ENCODE measurements around the gene NAGLU. TPM values are rescaled to one million over a fixed set of nuclear protein-coding genes. Genes with fewer than 3 reads are reported as not detected.
A peak's percentile ranks its signal among the peaks of the same experiment; 100 is the strongest.
"Not testable (repeated sequence)": the region's sequence is repeated elsewhere in the genome, so short reads cannot be mapped to it uniquely, and the experiment has no call there.

Gene NAGLU
- total and polyA plus RNA-seq, 2 experiments from 2014 or later: 39.4 to 68.1 TPM

- 78 to 84% methylated on average over 21 to 22 of the region's 23 CpGs for WGBS, 2 experiments (ENCODE audit: low coverage in 1 of 2, low lambda C conversion rate in 2 of 2, missing lambda C conversion rate in 2 of 2)
These were observed 11.0 kb downstream of the NAGLU start for GRCh38 chr17:42547001-42547461.

GRCh38 chr17:42547698-42548069 is 11.6 kb downstream of the NAGLU start:
- Histone ChIP-seq H3K4me1 (ENCODE audit: insufficient read depth) (no peaks in the 10 kb centered on the region), H2AFZ (no peak overlapping the region), H3K79me2 (ENCODE audit: insufficient read depth) (peaks cover 9% of the 10 kb centered on the region; the same call in 1 of the 2 replicates), H3K9me2 (ENCODE audit: insufficient read depth) (no peaks in the 10 kb centered on the region), H3K4me2 (ENCODE audit: unreplicated experiment) (no peak overlapping the region), H3F3A (ENCODE audit: insufficient read depth) (0 out of 2 replicates have a peak, but pooled peaks cover 7% of the 10 kb centered on the region), H3K4me3 (no peak overlapping the region), H3K27me3 (replicated peaks; ENCODE audit: insufficient read depth) (no peaks in the 10 kb centered on the region), H3K9ac (no peak overlapping the region), H3K27ac (no peak overlapping the region), H4K20me1 (ENCODE audit: insufficient read depth) (no peaks in the 10 kb centered on the region), H3K36me3 (ENCODE audit: low read depth) (no peaks in the 10 kb centered on the region), H3K9me3 (ENCODE audit: low read depth) (no peaks in the 10 kb centered on the region)
- DNase-seq: no peak
- WGBS, 2 experiments (ENCODE audit: low coverage in 1 of 2, low lambda C conversion rate in 2 of 2, missing lambda C conversion rate in 2 of 2): 93 to 96% methylated on average over 14 of the region's 14 CpGs
- in situ Hi-C loops (cut with MboI): no loop called here
- TF ChIP-seq EZH2phosphoT487 (IDR thresholded peaks at IDR 0.05; ENCODE audit: insufficient read depth, low read depth): no peak
- TF ChIP-seq EZH2 (IDR thresholded peaks at IDR 0.05; ENCODE audit: insufficient read depth, poor library complexity, severe bottlenecking): no peak

More at GRCh38 chr17:42547001-42547461, 11.0 kb downstream of the NAGLU start:
- no peak overlapping the region for H3K4me2 ChIP-seq (ENCODE audit: unreplicated experiment)
- no peaks in the 10 kb centered on the region; the same call in 1 of the 2 replicates for H3K36me3 ChIP-seq (ENCODE audit: low read depth)
- no peak overlapping the region for H3K9ac ChIP-seq
- TF ChIP-seq EZH2phosphoT487 (IDR thresholded peaks at IDR 0.05; ENCODE audit: insufficient read depth, low read depth) (no peak), EZH2 (IDR thresholded peaks at IDR 0.05; ENCODE audit: insufficient read depth, poor library complexity, severe bottlenecking) (no peak)
- no peak overlapping the region for H2AFZ ChIP-seq
- 0 out of 2 replicates have a peak, but pooled peaks cover 7% of the 10 kb centered on the region for H3F3A ChIP-seq (ENCODE audit: insufficient read depth)
- H3K9me3 ChIP-seq (ENCODE audit: low read depth): no peaks in the 10 kb centered on the region
- no peak for DNase-seq
- H3K4me1 ChIP-seq (ENCODE audit: insufficient read depth): no peaks in the 10 kb centered on the region
- H3K27ac ChIP-seq: no peak overlapping the region
- no peaks in the 10 kb centered on the region for H4K20me1 ChIP-seq (ENCODE audit: insufficient read depth)
- H3K79me2 ChIP-seq (ENCODE audit: insufficient read depth): peaks cover 9% of the 10 kb centered on the region; the same call in 1 of the 2 replicates
- H3K27me3 ChIP-seq (replicated peaks; ENCODE audit: insufficient read depth): no peaks in the 10 kb centered on the region
- no peak overlapping the region for H3K4me3 ChIP-seq
- in situ Hi-C loops (cut with MboI): no loop called here
- H3K9me2 ChIP-seq (ENCODE audit: insufficient read depth): no peaks in the 10 kb centered on the region

- H3K4me2 ChIP-seq (ENCODE audit: unreplicated experiment): no peak overlapping the region
- no peaks in the 10 kb centered on the region for H3K9me3 ChIP-seq (ENCODE audit: low read depth)
- 0 out of 2 replicates have a peak, but pooled peaks cover 7% of the 10 kb centered on the region for H3F3A ChIP-seq (ENCODE audit: insufficient read depth)
- peaks cover 9% of the 10 kb centered on the region; the same call in 1 of the 2 replicates for H3K79me2 ChIP-seq (ENCODE audit: insufficient read depth)
- no peaks in the 10 kb centered on the region for H3K9me2 ChIP-seq (ENCODE audit: insufficient read depth)
- no peak overlapping the region for H3K27ac ChIP-seq
- WGBS, 2 experiments (ENCODE audit: low coverage in 1 of 2, low lambda C conversion rate in 2 of 2, missing lambda C conversion rate in 2 of 2): 42 to 46% methylated on average over 47 to 74 of the region's 74 CpGs
- H3K4me3 ChIP-seq: no peak overlapping the region
- H3K27me3 ChIP-seq (replicated peaks; ENCODE audit: insufficient read depth): no peaks in the 10 kb centered on the region
- in situ Hi-C loops (cut with MboI): no loop called here
- DNase-seq: no peak
- H4K20me1 ChIP-seq (ENCODE audit: insufficient read depth): no peaks in the 10 kb centered on the region
- no peaks in the 10 kb centered on the region for H3K36me3 ChIP-seq (ENCODE audit: low read depth)
- no peak overlapping the region for H3K9ac ChIP-seq
- TF ChIP-seq EZH2 (IDR thresholded peaks at IDR 0.05; ENCODE audit: insufficient read depth, poor library complexity, severe bottlenecking) (no peak), EZH2phosphoT487 (IDR thresholded peaks at IDR 0.05; ENCODE audit: insufficient read depth, low read depth) (no peak)
- H3K4me1 ChIP-seq (ENCODE audit: insufficient read depth): no peaks in the 10 kb centered on the region
- no peak overlapping the region for H2AFZ ChIP-seq
These were observed 12.2 kb downstream of the NAGLU start for GRCh38 chr17:42548070-42548837.

- Histone ChIP-seq H3K9ac (no peak overlapping the region), H3K36me3 (ENCODE audit: low read depth) (no peaks in the 10 kb centered on the region), H3K4me2 (ENCODE audit: unreplicated experiment) (no peak overlapping the region), H3K9me3 (ENCODE audit: low read depth) (no peaks in the 10 kb centered on the region), H2AFZ (no peak overlapping the region), H3K4me3 (no peak overlapping the region), H3K9me2 (ENCODE audit: insufficient read depth) (no peaks in the 10 kb centered on the region), H4K20me1 (ENCODE audit: insufficient read depth) (no peaks in the 10 kb centered on the region), H3K27me3 (replicated peaks; ENCODE audit: insufficient read depth) (no peaks in the 10 kb centered on the region), H3K79me2 (ENCODE audit: insufficient read depth) (peaks cover 15% of the 10 kb centered on the region; the same call in 1 of the 2 replicates), H3F3A (ENCODE audit: insufficient read depth) (0 out of 2 replicates have a peak, but pooled peaks cover 7% of the 10 kb centered on the region), H3K4me1 (ENCODE audit: insufficient read depth) (no peaks in the 10 kb centered on the region), H3K27ac (no peak overlapping the region)
- no peak for DNase-seq
- 91% methylated on average over 14 of the region's 14 CpGs for whole genome bisulfite sequencing, 2 experiments (ENCODE audit: low coverage in 1 of 2, low lambda C conversion rate in 2 of 2, missing lambda C conversion rate in 2 of 2)
- in situ Hi-C loops (cut with MboI): no loop called here
- no peak for TF ChIP-seq EZH2phosphoT487 (IDR thresholded peaks at IDR 0.05; ENCODE audit: insufficient read depth, low read depth)
- no peak for TF ChIP-seq EZH2 (IDR thresholded peaks at IDR 0.05; ENCODE audit: insufficient read depth, poor library complexity, severe bottlenecking)
These were observed 13.1 kb downstream of the NAGLU start for GRCh38 chr17:42548993-42549755.

- H3K4me3 ChIP-seq: peak within 1 kb of the TSS; percentile 86
- 91 to 95% methylated on average over 8 to 15 of the region's 15 CpGs for WGBS, 2 experiments (ENCODE audit: low coverage in 1 of 2, low lambda C conversion rate in 2 of 2, missing lambda C conversion rate in 2 of 2)
- H3K9ac ChIP-seq: peak within 1 kb of the TSS; percentile 91
- peak within 1 kb of the TSS; percentile 91 for H3K4me2 ChIP-seq (ENCODE audit: unreplicated experiment)
- in situ Hi-C loops (cut with MboI); H3K36me3 ChIP-seq (ENCODE audit: low read depth); H4K20me1 ChIP-seq (ENCODE audit: insufficient read depth); H3K9me2 ChIP-seq (ENCODE audit: insufficient read depth); H3F3A ChIP-seq (ENCODE audit: insufficient read depth); H3K4me1 ChIP-seq (ENCODE audit: insufficient read depth); DNase-seq; H3K27ac ChIP-seq; H3K27me3 ChIP-seq (replicated peaks; ENCODE audit: insufficient read depth); H2AFZ ChIP-seq; H3K9me3 ChIP-seq (ENCODE audit: low read depth): not testable (repeated sequence)
- H3K79me2 ChIP-seq (ENCODE audit: insufficient read depth): peaks cover 29% of the 10 kb centered on the region
These were observed 16.7 kb downstream of the NAGLU start, which contains the start of gene HSD17B1 for GRCh38 chr17:42552736-42553135. Gene HSD17B1 (plus strand): TSS chr17:42552923. CDS start chr17:42552934, 11 bp downstream.

All from GM23248 (cell line).